ENCODE measurements around the gene AP1B1.

DNA sequence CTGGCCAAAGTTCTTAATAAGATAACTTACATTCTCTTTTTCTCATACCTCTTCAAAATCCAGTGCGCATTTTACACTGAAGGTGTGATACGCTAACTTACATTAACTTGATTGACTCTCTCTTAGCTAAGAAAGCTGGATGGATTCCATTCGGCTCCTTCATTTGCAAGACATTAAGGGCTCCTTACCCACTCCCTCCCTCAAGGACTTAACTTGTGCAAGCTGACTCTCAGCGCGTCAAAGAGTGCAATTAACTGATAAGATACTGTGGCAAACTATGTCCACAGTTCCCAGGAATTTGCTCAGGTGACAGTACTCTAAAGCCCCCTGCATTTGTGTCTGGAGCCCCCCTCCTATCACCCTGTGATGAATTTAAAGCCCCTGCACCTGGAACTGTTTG lies 43.6 kb upstream of the AP1B1 start:
- TF ChIP-seq, protein P1, sequence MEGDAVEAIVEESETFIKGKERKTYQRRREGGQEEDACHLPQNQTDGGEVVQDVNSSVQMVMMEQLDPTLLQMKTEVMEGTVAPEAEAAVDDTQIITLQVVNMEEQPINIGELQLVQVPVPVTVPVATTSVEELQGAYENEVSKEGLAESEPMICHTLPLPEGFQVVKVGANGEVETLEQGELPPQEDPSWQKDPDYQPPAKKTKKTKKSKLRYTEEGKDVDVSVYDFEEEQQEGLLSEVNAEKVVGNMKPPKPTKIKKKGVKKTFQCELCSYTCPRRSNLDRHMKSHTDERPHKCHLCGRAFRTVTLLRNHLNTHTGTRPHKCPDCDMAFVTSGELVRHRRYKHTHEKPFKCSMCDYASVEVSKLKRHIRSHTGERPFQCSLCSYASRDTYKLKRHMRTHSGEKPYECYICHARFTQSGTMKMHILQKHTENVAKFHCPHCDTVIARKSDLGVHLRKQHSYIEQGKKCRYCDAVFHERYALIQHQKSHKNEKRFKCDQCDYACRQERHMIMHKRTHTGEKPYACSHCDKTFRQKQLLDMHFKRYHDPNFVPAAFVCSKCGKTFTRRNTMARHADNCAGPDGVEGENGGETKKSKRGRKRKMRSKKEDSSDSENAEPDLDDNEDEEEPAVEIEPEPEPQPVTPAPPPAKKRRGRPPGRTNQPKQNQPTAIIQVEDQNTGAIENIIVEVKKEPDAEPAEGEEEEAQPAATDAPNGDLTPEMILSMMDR (IDR thresholded peaks at IDR 0.05) = no peak
- TF ChIP-seq, protein P2, sequence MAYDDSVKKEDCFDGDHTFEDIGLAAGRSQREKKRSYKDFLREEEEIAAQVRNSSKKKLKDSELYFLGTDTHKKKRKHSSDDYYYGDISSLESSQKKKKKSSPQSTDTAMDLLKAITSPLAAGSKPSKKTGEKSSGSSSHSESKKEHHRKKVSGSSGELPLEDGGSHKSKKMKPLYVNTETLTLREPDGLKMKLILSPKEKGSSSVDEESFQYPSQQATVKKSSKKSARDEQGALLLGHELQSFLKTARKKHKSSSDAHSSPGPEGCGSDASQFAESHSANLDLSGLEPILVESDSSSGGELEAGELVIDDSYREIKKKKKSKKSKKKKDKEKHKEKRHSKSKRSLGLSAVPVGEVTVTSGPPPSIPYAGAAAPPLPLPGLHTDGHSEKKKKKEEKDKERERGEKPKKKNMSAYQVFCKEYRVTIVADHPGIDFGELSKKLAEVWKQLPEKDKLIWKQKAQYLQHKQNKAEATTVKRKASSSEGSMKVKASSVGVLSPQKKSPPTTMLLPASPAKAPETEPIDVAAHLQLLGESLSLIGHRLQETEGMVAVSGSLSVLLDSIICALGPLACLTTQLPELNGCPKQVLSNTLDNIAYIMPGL (CRISPR knock-in tag; IDR thresholded peaks at IDR 0.05) = no peak
